HG02852 (cell line): ENCODE measurements around the gene PELI1.
"Not testable (repeated sequence)": the region's sequence is repeated elsewhere in the genome, so short reads cannot be mapped to it uniquely, and the experiment has no call there.

Source experiments
- ATAC-seq: cut with Tn5 transposase; IDR thresholded peaks from one replicate; pipeline ENCODE4 v1.9.1; 2021; ENCODE audit warnings: mild to moderate bottlenecking, moderate library complexity; ENCODE audit not compliant: unreplicated experiment

The PELI1 gene

GRCh38 chr2:64092502-64092901 lies 51.7 kb downstream of the PELI1 start:
- ATAC-seq = peak; percentile 74

GRCh38 chr2:64090264-64090663 lies 54.0 kb downstream of the PELI1 start:
- no peak for ATAC-seq

- peak; percentile 56 for ATAC-seq
Observed at GRCh38 chr2:64086347-64087082, 57.7 kb downstream of the PELI1 start.

- no peak for ATAC-seq
Observed at GRCh38 chr2:64085936-64086335, 58.3 kb downstream of the PELI1 start.

GRCh38 chr2:64081046-64081445 lies 63.2 kb downstream of the PELI1 start:
- no peak for ATAC-seq

GRCh38 chr2:64080179-64080578 lies 64.0 kb downstream of the PELI1 start:
- ATAC-seq = no peak

GRCh38 chr2:64079688-64080087 lies 64.5 kb downstream of the PELI1 start:
- ATAC-seq = not testable (repeated sequence)

- ATAC-seq = not testable (repeated sequence)
Observed at GRCh38 chr2:64076828-64077227, 67.4 kb downstream of the PELI1 start.

- not testable (repeated sequence) for ATAC-seq
Observed at GRCh38 chr2:64074616-64075015, 69.6 kb downstream of the PELI1 start.

GRCh38 chr2:64067326-64067725 lies 76.9 kb downstream of the PELI1 start:
- no peak for ATAC-seq

GRCh38 chr2:64065516-64065915 lies 78.7 kb downstream of the PELI1 start:
- ATAC-seq = no peak

- ATAC-seq = no peak
Observed at GRCh38 chr2:64063924-64064331, 80.3 kb downstream of the PELI1 start.

GRCh38 chr2:64063454-64063853 lies 80.8 kb downstream of the PELI1 start:
- no peak for ATAC-seq

- ATAC-seq = peak; percentile 84
Observed at GRCh38 chr2:64062840-64063239, 81.4 kb downstream of the PELI1 start.

- no peak for ATAC-seq
Observed at GRCh38 chr2:64059270-64059669, 85.0 kb downstream of the PELI1 start.

GRCh38 chr2:64056021-64056420 lies 88.2 kb downstream of the PELI1 start:
- no peak for ATAC-seq

- peak; percentile 48 for ATAC-seq
Observed at GRCh38 chr2:64054161-64054915, 89.9 kb downstream of the PELI1 start.

- no peak for ATAC-seq
Observed at GRCh38 chr2:64052463-64053241, 91.6 kb downstream of the PELI1 start.

GRCh38 chr2:64049633-64050220 lies 94.5 kb downstream of the PELI1 start:
- peak; percentile 81 for ATAC-seq

GRCh38 chr2:64045938-64046337 lies 98.3 kb downstream of the PELI1 start:
- no peak for ATAC-seq
